ENCODE measurements around the gene TARP.
"Not testable (repeated sequence)": the region's sequence is repeated elsewhere in the genome, so short reads cannot be mapped to it uniquely, and the experiment has no call there.

DNA sequence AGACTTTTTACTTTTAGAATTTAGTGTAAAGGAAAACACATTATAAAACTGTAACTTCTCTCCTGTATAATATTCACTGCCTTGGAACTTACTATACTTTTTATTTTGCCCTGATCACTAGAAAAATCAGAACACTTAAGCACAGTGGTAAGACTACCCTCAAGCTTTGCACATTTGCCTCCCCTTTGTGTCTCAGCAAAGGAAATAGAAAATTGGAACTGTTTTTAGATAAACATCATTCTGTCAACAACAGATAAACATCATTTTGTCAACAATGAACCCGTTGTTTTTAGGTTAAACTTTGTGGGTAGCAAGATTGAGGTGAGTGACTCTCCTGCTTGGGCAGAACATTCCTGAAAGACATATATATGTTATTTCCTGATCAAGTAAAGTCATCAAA lies 8.8 kb downstream of the TARP start:
- TF ChIP-seq, protein P1, sequence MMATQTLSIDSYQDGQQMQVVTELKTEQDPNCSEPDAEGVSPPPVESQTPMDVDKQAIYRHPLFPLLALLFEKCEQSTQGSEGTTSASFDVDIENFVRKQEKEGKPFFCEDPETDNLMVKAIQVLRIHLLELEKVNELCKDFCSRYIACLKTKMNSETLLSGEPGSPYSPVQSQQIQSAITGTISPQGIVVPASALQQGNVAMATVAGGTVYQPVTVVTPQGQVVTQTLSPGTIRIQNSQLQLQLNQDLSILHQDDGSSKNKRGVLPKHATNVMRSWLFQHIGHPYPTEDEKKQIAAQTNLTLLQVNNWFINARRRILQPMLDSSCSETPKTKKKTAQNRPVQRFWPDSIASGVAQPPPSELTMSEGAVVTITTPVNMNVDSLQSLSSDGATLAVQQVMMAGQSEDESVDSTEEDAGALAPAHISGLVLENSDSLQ (IDR thresholded peaks at IDR 0.05) = not testable (repeated sequence)
- TF ChIP-seq ZNF384, ARNT, TARDBP, SUZ12 (IDR thresholded peaks at IDR 0.05): not testable (repeated sequence)

All from HEK293T (cell line).